Measurements from ENCODE around the gene CHRM5. TPM values are rescaled to one million over a fixed set of nuclear protein-coding genes. Genes with fewer than 3 reads are reported as not detected.

CHRM5 gene
- total and polyA plus RNA-seq, 2 donors from 2014 or later, result 0.06 TPM; not detected in 1

DNA sequence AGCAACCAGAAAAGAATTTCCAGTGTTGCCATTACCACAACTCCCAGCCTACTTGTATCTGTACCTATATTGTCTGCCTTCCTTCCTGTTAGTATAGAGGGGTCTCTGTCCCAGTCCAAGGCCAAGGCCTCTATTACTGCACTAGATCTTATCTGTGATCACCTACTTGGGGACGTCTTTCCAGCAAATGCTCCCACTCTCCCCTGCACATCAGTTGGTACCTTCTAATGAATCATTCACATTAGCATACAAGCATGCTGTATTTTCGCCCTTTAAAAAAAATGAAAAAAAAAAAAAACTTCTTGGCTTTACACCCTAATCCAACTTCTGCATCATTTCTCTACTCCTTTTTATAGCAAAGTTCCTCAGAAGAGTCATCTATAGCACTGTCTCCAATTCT is 75.5 kb downstream of the CHRM5 start:
- no peak overlapping the region for H3K4me3 ChIP-seq (ENCODE audit: low read length in 3 of 3)
- no peak overlapping the region for H3K9ac ChIP-seq (ENCODE audit: low read length in 3 of 3)
- TF ChIP-seq, protein P1, sequence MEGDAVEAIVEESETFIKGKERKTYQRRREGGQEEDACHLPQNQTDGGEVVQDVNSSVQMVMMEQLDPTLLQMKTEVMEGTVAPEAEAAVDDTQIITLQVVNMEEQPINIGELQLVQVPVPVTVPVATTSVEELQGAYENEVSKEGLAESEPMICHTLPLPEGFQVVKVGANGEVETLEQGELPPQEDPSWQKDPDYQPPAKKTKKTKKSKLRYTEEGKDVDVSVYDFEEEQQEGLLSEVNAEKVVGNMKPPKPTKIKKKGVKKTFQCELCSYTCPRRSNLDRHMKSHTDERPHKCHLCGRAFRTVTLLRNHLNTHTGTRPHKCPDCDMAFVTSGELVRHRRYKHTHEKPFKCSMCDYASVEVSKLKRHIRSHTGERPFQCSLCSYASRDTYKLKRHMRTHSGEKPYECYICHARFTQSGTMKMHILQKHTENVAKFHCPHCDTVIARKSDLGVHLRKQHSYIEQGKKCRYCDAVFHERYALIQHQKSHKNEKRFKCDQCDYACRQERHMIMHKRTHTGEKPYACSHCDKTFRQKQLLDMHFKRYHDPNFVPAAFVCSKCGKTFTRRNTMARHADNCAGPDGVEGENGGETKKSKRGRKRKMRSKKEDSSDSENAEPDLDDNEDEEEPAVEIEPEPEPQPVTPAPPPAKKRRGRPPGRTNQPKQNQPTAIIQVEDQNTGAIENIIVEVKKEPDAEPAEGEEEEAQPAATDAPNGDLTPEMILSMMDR (IDR thresholded peaks at IDR 0.05; ENCODE audit: borderline replicate concordance, extremely low read depth, insufficient read depth), result no peak
- H3K36me3 ChIP-seq (ENCODE audit: control insufficient read depth in 2 of 3, insufficient read depth in 3 of 3, low read length in 3 of 3), result no peaks in the 10 kb centered on the region
- intact Hi-C loops (cut with DNase I), result no loop called here
- FAIRE-seq, result no peak
- no peaks in the 10 kb centered on the region for H3K9me3 ChIP-seq (ENCODE audit: control insufficient read depth in 2 of 3, insufficient read depth in 1 of 3, low read length in 3 of 3)
- no peak overlapping the region for H3K27ac ChIP-seq (ENCODE audit: low read depth in 2 of 2, low read length in 2 of 2)
- peaks cover 3 to 7% (median 4%) of the 10 kb centered on the region in 3 donors for H3K4me1 ChIP-seq (ENCODE audit: control insufficient read depth in 2 of 3, insufficient read depth in 2 of 3, low read depth in 1 of 3, low read length in 3 of 3)
- no peaks in the 10 kb centered on the region for H3K27me3 ChIP-seq (ENCODE audit: control insufficient read depth, insufficient read depth, low read length)
- no peak for DNase-seq

GRCh38 chr15:34046471-34047145 is 78.3 kb downstream of the CHRM5 start:
- Histone ChIP-seq H3K27me3 (ENCODE audit: control insufficient read depth, insufficient read depth, low read length) (no peaks in the 10 kb centered on the region), H3K36me3 (ENCODE audit: control insufficient read depth in 2 of 3, insufficient read depth in 3 of 3, low read length in 3 of 3) (no peaks in the 10 kb centered on the region), H3K4me3 (ENCODE audit: low read length in 3 of 3) (no peak overlapping the region), H3K4me1 (ENCODE audit: control insufficient read depth in 2 of 3, insufficient read depth in 2 of 3, low read depth in 1 of 3, low read length in 3 of 3) (no peaks in the 10 kb centered on the region), H3K9me3 (ENCODE audit: control insufficient read depth in 2 of 3, insufficient read depth in 1 of 3, low read length in 3 of 3) (peaks cover 0 to 4% (median 0%) of the 10 kb centered on the region in 3 donors), H3K27ac (ENCODE audit: low read depth in 2 of 2, low read length in 2 of 2) (no peak overlapping the region), H3K9ac (ENCODE audit: low read length in 3 of 3) (no peak overlapping the region)
- intact Hi-C loops (cut with DNase I), result no loop called here
- FAIRE-seq, result no peak
- TF ChIP-seq, protein P1 (IDR thresholded peaks at IDR 0.05; ENCODE audit: borderline replicate concordance, extremely low read depth, insufficient read depth), result no peak
- DNase-seq, result no peak

DNA sequence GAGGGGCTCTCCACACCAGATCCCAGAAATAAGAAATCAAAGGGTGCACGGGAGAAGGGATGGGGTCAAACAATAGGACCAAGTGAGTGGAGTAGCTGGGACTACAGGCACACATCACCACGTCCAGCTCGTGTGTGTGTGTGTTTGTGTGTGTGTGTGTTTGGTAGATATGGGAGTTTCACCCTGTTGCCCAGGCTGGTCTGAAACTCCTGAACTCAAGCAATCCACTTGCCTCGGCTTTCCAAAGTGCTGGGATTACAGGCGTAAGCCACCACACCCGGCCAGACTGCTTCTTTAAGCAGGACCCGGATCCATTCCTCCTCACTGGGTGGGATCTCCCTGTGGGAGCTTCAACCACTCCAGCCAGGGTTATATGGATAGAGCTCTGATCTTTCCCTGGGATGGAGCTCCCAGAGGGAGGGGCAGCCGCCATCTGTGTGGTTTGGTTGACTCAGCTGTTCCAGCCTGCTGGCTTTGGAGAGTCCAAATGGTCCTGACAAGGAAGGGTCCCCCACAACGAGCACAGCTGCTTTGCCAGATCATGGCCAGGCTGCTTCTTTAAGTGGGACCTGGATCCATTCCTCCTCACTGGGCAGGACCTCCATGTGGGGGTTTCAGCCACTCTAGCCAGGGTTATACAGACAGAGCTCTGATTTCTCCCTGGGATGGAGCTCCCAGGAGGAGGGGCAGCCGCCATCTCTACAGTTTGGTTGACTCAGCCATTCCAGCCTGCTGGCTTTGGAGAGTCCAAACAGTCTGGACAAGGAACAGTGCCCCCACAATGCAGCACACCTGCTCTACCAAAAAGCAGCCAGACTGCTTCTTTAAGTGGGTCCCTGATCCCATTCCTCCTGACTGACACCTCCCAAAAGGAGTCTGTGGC is 79.8 kb downstream of the CHRM5 start:
- intact Hi-C loops (cut with DNase I), result no loop called here
- FAIRE-seq (no peak), DNase-seq (no peak)
- no peak overlapping the region for H3K4me3 ChIP-seq (ENCODE audit: low read length in 3 of 3)
- H3K9ac ChIP-seq (ENCODE audit: low read length in 3 of 3), result no peak overlapping the region
- no peak overlapping the region for H3K27ac ChIP-seq (ENCODE audit: low read depth in 2 of 2, low read length in 2 of 2)
- H3K27me3 ChIP-seq (ENCODE audit: control insufficient read depth, insufficient read depth, low read length), result no peaks in the 10 kb centered on the region
- H3K36me3 ChIP-seq (ENCODE audit: control insufficient read depth in 2 of 3, insufficient read depth in 3 of 3, low read length in 3 of 3), result no peaks in the 10 kb centered on the region
- H3K4me1 ChIP-seq (ENCODE audit: control insufficient read depth in 2 of 3, insufficient read depth in 2 of 3, low read depth in 1 of 3, low read length in 3 of 3), result no peaks in the 10 kb centered on the region
- H3K9me3 ChIP-seq (ENCODE audit: control insufficient read depth in 2 of 3, insufficient read depth in 1 of 3, low read length in 3 of 3), result peaks cover 0 to 4% (median 0%) of the 10 kb centered on the region in 3 donors
- TF ChIP-seq, protein P1 (IDR thresholded peaks at IDR 0.05; ENCODE audit: borderline replicate concordance, extremely low read depth, insufficient read depth), result no peak
